ENCODE data around the gene ARL13B. TPM values are rescaled to one million over a fixed set of nuclear protein-coding genes. Genes with fewer than 3 reads are reported as not detected.

ARL13B gene
- total RNA-seq, 1 donor from 2014 or later, result 14.6 TPM

DNA sequence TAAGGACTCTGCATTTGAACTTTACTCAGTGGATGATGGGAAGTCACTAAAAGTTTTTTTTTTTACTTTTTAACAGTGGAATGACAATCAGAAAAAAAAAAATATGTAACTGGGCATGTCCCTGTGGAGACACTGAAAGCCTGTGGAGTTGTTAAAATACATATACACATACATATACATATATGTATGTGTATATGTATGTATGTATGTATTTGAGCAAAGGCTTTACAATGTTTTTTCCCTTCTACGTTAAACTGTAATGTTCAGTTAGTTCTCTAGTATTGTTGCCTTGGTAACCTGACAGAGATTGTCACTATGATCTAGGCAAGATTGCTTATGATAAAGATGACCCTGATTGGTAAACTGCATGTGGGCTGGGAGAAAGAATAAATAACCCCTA is 113.2 kb downstream of the ARL13B start:
- Mint-ChIP-seq H3K36me3 (ENCODE audit: unreplicated experiment) (peaks cover 29% of the 10 kb centered on the region), H3K4me3 (ENCODE audit: unreplicated experiment) (no peak overlapping the region), H3K27ac (ENCODE audit: unreplicated experiment) (no peak overlapping the region), H3K4me1 (ENCODE audit: unreplicated experiment) (no peaks in the 10 kb centered on the region), H3K27me3 (ENCODE audit: unreplicated experiment) (no peaks in the 10 kb centered on the region), H3K9me3 (ENCODE audit: unreplicated experiment) (no peaks in the 10 kb centered on the region)
- DNase-seq (ENCODE audit: extremely low spot score, unreplicated experiment), result no peak
- TF ChIP-seq, protein P1, sequence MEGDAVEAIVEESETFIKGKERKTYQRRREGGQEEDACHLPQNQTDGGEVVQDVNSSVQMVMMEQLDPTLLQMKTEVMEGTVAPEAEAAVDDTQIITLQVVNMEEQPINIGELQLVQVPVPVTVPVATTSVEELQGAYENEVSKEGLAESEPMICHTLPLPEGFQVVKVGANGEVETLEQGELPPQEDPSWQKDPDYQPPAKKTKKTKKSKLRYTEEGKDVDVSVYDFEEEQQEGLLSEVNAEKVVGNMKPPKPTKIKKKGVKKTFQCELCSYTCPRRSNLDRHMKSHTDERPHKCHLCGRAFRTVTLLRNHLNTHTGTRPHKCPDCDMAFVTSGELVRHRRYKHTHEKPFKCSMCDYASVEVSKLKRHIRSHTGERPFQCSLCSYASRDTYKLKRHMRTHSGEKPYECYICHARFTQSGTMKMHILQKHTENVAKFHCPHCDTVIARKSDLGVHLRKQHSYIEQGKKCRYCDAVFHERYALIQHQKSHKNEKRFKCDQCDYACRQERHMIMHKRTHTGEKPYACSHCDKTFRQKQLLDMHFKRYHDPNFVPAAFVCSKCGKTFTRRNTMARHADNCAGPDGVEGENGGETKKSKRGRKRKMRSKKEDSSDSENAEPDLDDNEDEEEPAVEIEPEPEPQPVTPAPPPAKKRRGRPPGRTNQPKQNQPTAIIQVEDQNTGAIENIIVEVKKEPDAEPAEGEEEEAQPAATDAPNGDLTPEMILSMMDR (IDR thresholded peaks at IDR 0.05), result no peak

- H3K27me3 Mint-ChIP-seq (ENCODE audit: unreplicated experiment), result no peaks in the 10 kb centered on the region
- no peaks in the 10 kb centered on the region for H3K9me3 Mint-ChIP-seq (ENCODE audit: unreplicated experiment)
- no peak for DNase-seq (ENCODE audit: extremely low spot score, unreplicated experiment)
- TF ChIP-seq, protein P1 (IDR thresholded peaks at IDR 0.05), result no peak
- no peak overlapping the region for H3K27ac Mint-ChIP-seq (ENCODE audit: unreplicated experiment)
- peaks cover 32% of the 10 kb centered on the region for H3K36me3 Mint-ChIP-seq (ENCODE audit: unreplicated experiment)
- H3K4me1 Mint-ChIP-seq (ENCODE audit: unreplicated experiment), result no peaks in the 10 kb centered on the region
- no peak overlapping the region for H3K4me3 Mint-ChIP-seq (ENCODE audit: unreplicated experiment)
These were observed 115.2 kb downstream of the ARL13B start for GRCh38 chr3:94095111-94095510.

DNA sequence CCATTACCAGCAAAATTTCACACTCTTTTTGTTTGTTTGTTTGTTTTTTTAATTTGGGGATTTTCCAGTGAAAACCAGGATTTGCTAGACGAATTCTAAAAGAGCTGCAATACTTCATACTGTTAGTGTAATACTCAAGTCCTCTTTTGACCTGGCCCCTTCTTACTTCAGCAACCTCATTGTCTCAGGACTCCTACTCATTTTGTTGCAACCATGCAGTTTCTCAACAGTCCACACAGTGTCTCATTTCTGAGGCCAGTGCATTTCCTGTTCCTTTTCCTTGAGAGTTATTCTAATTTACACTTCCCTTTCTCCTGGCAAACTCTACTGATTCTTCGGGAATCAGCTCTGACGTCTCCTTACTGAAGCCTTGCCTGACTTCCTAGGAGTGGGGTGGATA is 118.5 kb downstream of the ARL13B start:
- H3K9me3 Mint-ChIP-seq (ENCODE audit: unreplicated experiment), result no peaks in the 10 kb centered on the region
- peaks cover 31% of the 10 kb centered on the region for H3K36me3 Mint-ChIP-seq (ENCODE audit: unreplicated experiment)
- no peak overlapping the region for H3K27ac Mint-ChIP-seq (ENCODE audit: unreplicated experiment)
- no peaks in the 10 kb centered on the region for H3K4me1 Mint-ChIP-seq (ENCODE audit: unreplicated experiment)
- no peak for DNase-seq (ENCODE audit: extremely low spot score, unreplicated experiment)
- TF ChIP-seq, protein P1 (IDR thresholded peaks at IDR 0.05), result no peak
- no peaks in the 10 kb centered on the region for H3K27me3 Mint-ChIP-seq (ENCODE audit: unreplicated experiment)
- no peak overlapping the region for H3K4me3 Mint-ChIP-seq (ENCODE audit: unreplicated experiment)

DNA sequence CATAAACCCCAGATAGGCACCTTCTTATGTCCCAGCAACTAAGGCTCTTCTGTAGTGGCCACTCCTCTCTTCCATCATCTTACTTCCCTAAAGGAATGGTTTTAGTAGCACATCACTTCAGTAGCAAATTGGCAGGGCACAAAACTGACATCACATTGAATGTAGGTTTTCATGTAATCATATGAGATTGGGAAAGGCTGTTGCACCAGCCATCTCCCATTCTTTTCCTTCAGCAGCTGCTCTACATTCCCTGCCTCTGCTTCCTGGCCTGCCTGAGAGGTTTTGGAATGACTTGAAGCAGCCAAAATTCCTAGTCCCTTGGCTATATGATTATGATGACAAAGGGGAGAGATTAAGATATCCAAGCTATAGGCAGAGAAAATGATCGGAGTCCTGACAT is 119.4 kb downstream of the ARL13B start:
- H3K9me3 Mint-ChIP-seq (ENCODE audit: unreplicated experiment), result no peaks in the 10 kb centered on the region
- no peaks in the 10 kb centered on the region for H3K27me3 Mint-ChIP-seq (ENCODE audit: unreplicated experiment)
- no peak overlapping the region for H3K4me3 Mint-ChIP-seq (ENCODE audit: unreplicated experiment)
- peaks cover 31% of the 10 kb centered on the region for H3K36me3 Mint-ChIP-seq (ENCODE audit: unreplicated experiment)
- H3K27ac Mint-ChIP-seq (ENCODE audit: unreplicated experiment), result no peak overlapping the region
- TF ChIP-seq, protein P1 (IDR thresholded peaks at IDR 0.05), result no peak
- H3K4me1 Mint-ChIP-seq (ENCODE audit: unreplicated experiment), result no peaks in the 10 kb centered on the region
- DNase-seq (ENCODE audit: extremely low spot score, unreplicated experiment), result no peak

GRCh38 chr3:94101860-94102259 is 121.9 kb downstream of the ARL13B start:
- no peak overlapping the region for H3K4me3 Mint-ChIP-seq (ENCODE audit: unreplicated experiment)
- H3K4me1 Mint-ChIP-seq (ENCODE audit: unreplicated experiment), result no peaks in the 10 kb centered on the region
- no peaks in the 10 kb centered on the region for H3K9me3 Mint-ChIP-seq (ENCODE audit: unreplicated experiment)
- no peak overlapping the region for H3K27ac Mint-ChIP-seq (ENCODE audit: unreplicated experiment)
- DNase-seq (ENCODE audit: extremely low spot score, unreplicated experiment), result no peak
- H3K36me3 Mint-ChIP-seq (ENCODE audit: unreplicated experiment), result peaks cover 36% of the 10 kb centered on the region
- no peaks in the 10 kb centered on the region for H3K27me3 Mint-ChIP-seq (ENCODE audit: unreplicated experiment)
- TF ChIP-seq, protein P1 (IDR thresholded peaks at IDR 0.05), result peak; percentile 19

Other genes with a start within 250 kb of the ARL13B start
- 18.5 and 18.8 TPM in 2 replicates for gene PROS1, start 6.3 kb upstream of the ARL13B start, total RNA-seq
- not detected in 2 replicates for gene STX19, start 48.4 kb downstream of the ARL13B start, total RNA-seq
- gene DHFR2, start 82.8 kb downstream of the ARL13B start, total RNA-seq, result 6.6 and 7.4 TPM in 2 replicates
- 11.8 and 15.0 TPM in 2 replicates for gene NSUN3, start 82.9 kb downstream of the ARL13B start, total RNA-seq